ENCODE results near the gene TSC22D1.
"Not testable (repeated sequence)": the region's sequence is repeated elsewhere in the genome, so short reads cannot be mapped to it uniquely, and the experiment has no call there.

The TSC22D1 gene

GRCh38 chr13:44506251-44506650 lies 69.9 kb downstream of the TSC22D1 start:
- no peak for DNase-seq (ENCODE audit: low read depth)

GRCh38 chr13:44504116-44504515 lies 72.0 kb downstream of the TSC22D1 start:
- DNase-seq (ENCODE audit: low read depth), result no peak

GRCh38 chr13:44498969-44499368 lies 77.2 kb downstream of the TSC22D1 start:
- no peak for DNase-seq (ENCODE audit: low read depth)

- no peak for DNase-seq (ENCODE audit: low read depth)
These were observed 77.6 kb downstream of the TSC22D1 start for GRCh38 chr13:44498502-44498901.

GRCh38 chr13:44497801-44498200 lies 78.3 kb downstream of the TSC22D1 start:
- DNase-seq (ENCODE audit: low read depth), result no peak

GRCh38 chr13:44493213-44493812 lies 82.8 kb downstream of the TSC22D1 start:
- DNase-seq (ENCODE audit: low read depth), result no peak

GRCh38 chr13:44489751-44490150 lies 86.4 kb downstream of the TSC22D1 start:
- DNase-seq (ENCODE audit: low read depth), result no peak

GRCh38 chr13:44487989-44488388 lies 88.1 kb downstream of the TSC22D1 start:
- DNase-seq (ENCODE audit: low read depth), result no peak

- DNase-seq (ENCODE audit: low read depth), result no peak
These were observed 91.5 kb downstream of the TSC22D1 start for GRCh38 chr13:44484562-44485138.

- DNase-seq (ENCODE audit: low read depth), result no peak
These were observed 101.8 kb downstream of the TSC22D1 start for GRCh38 chr13:44474122-44474910.

- peak; percentile 7 for DNase-seq (ENCODE audit: low read depth)
These were observed 104.4 kb downstream of the TSC22D1 start for GRCh38 chr13:44471686-44472085.

GRCh38 chr13:44470638-44471562 lies 105.2 kb downstream of the TSC22D1 start:
- DNase-seq (ENCODE audit: low read depth), result no peak

GRCh38 chr13:44468874-44469273 lies 107.3 kb downstream of the TSC22D1 start:
- DNase-seq (ENCODE audit: low read depth), result no peak

- no peak for DNase-seq (ENCODE audit: low read depth)
These were observed 110.8 kb downstream of the TSC22D1 start for GRCh38 chr13:44465318-44465717.

GRCh38 chr13:44464471-44464870 lies 111.7 kb downstream of the TSC22D1 start:
- DNase-seq (ENCODE audit: low read depth), result no peak

GRCh38 chr13:44463759-44464158 lies 112.4 kb downstream of the TSC22D1 start:
- DNase-seq (ENCODE audit: low read depth), result no peak

- DNase-seq (ENCODE audit: low read depth), result no peak
These were observed 116.5 kb downstream of the TSC22D1 start for GRCh38 chr13:44459674-44460073.

GRCh38 chr13:44458313-44458975 lies 117.7 kb downstream of the TSC22D1 start:
- DNase-seq (ENCODE audit: low read depth), result no peak

GRCh38 chr13:44456212-44456611 lies 119.9 kb downstream of the TSC22D1 start:
- DNase-seq (ENCODE audit: low read depth), result not testable (repeated sequence)

- no peak for DNase-seq (ENCODE audit: low read depth)
These were observed 120.4 kb downstream of the TSC22D1 start for GRCh38 chr13:44455769-44456168.

- no peak for DNase-seq (ENCODE audit: low read depth)
These were observed 122.2 kb downstream of the TSC22D1 start for GRCh38 chr13:44453881-44454280.

- DNase-seq (ENCODE audit: low read depth), result no peak
These were observed 123.1 kb downstream of the TSC22D1 start for GRCh38 chr13:44453069-44453468.
